Measurements from ENCODE around the gene YEATS2. TPM values are rescaled to one million over a fixed set of nuclear protein-coding genes. Genes with fewer than 3 reads are reported as not detected.

YEATS2 gene
- total and polyA plus RNA-seq, 5 experiments from 2014 or later = 4.3 to 24.3 (median 6.8) TPM

GRCh38 chr3:183837390-183837789 is 139.8 kb downstream of the YEATS2 start:
- POLR2A ChIA-PET = no interaction called here
- H3K4me3 Mint-ChIP-seq = no peak overlapping the region
- no peaks in the 10 kb centered on the region for H3K9me3 Mint-ChIP-seq
- peak overlapping the region in 4 of 10 donors; percentile 11 to 68 (median 17) for H3K27ac Mint-ChIP-seq
- no peaks in the 10 kb centered on the region for H3K27me3 Mint-ChIP-seq
- no peak for ATAC-seq
- H3K4me1 Mint-ChIP-seq = no peaks in the 10 kb centered on the region
- no peak for DNase-seq
- H3K36me3 Mint-ChIP-seq = peaks cover 3 to 80% (median 8%) of the 10 kb centered on the region in 3 donors

- H3K27me3 Mint-ChIP-seq = no peaks in the 10 kb centered on the region
- H3K4me1 Mint-ChIP-seq = no peaks in the 10 kb centered on the region
- H3K4me3 Mint-ChIP-seq = no peak overlapping the region
- ATAC-seq = no peak
- DNase-seq = no peak
- peaks cover 3 to 77% (median 6%) of the 10 kb centered on the region in 3 donors for H3K36me3 Mint-ChIP-seq
- no peaks in the 10 kb centered on the region for H3K9me3 Mint-ChIP-seq
- H3K27ac Mint-ChIP-seq = no peak overlapping the region
- POLR2A ChIA-PET = no interaction called here
Measured at GRCh38 chr3:183837894-183838293, 140.3 kb downstream of the YEATS2 start.

GRCh38 chr3:183839751-183840150 is 142.2 kb downstream of the YEATS2 start:
- Mint-ChIP-seq H3K36me3 (peaks cover 3 to 77% (median 6%) of the 10 kb centered on the region in 3 donors), H3K4me1 (no peaks in the 10 kb centered on the region), H3K4me3 (no peak overlapping the region), H3K27ac (peak overlapping the region in 2 of 10 donors; percentile 6 to 41), H3K9me3 (no peaks in the 10 kb centered on the region), H3K27me3 (no peaks in the 10 kb centered on the region)
- POLR2A ChIA-PET = interaction anchor here (2.1 kb wide), 1 partner anchor 24 kb away, joined by 6 read pairs; no protein-coding TSS in a partner anchor
- ATAC-seq = no peak
- DNase-seq = no peak

- DNase-seq (no peak), ATAC-seq (no peak)
- Mint-ChIP-seq H3K27me3 (no peaks in the 10 kb centered on the region), H3K36me3 (peaks cover 3 to 82% (median 6%) of the 10 kb centered on the region in 3 donors), H3K4me1 (no peaks in the 10 kb centered on the region), H3K27ac (peak overlapping the region in 1 of 10 donors; percentile 31), H3K9me3 (no peaks in the 10 kb centered on the region), H3K4me3 (no peak overlapping the region)
- POLR2A ChIA-PET = no interaction called here
Measured at GRCh38 chr3:183844606-183845005, 147.0 kb downstream of the YEATS2 start.

DNA sequence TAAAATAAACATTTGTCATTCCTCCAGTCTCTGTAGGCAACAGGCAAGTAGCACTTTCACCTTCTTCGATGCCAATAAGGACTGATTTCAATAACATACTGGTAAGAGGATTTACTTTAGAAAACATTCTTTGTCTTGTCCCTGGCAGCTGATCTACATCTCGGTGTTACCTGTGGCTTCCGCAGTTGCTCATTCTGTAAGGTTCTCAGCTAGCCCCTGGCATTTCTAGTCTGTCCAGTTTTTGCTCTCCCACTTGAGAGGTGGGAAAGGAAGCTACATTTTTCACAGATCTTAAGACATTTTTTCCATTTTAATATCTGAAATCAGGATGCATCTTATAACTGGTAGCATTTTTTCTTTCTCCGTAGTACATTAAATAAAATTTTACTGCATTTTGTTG is 147.5 kb downstream of the YEATS2 start:
- no peaks in the 10 kb centered on the region for H3K27me3 Mint-ChIP-seq
- no peak for ATAC-seq
- POLR2A ChIA-PET = no interaction called here
- no peaks in the 10 kb centered on the region for H3K4me1 Mint-ChIP-seq
- no peak overlapping the region for H3K4me3 Mint-ChIP-seq
- H3K36me3 Mint-ChIP-seq = peaks cover 3 to 81% (median 6%) of the 10 kb centered on the region in 3 donors
- H3K9me3 Mint-ChIP-seq = no peaks in the 10 kb centered on the region
- peak overlapping the region in 3 of 10 donors; percentile 53 to 85 (median 69) for H3K27ac Mint-ChIP-seq
- no peak for DNase-seq

- no peaks in the 10 kb centered on the region for H3K9me3 Mint-ChIP-seq
- H3K27me3 Mint-ChIP-seq = no peaks in the 10 kb centered on the region
- H3K27ac Mint-ChIP-seq = peak overlapping the region in 4 of 10 donors; percentile 27 to 85 (median 50)
- DNase-seq (no peak), ATAC-seq (no peak)
- POLR2A ChIA-PET = no interaction called here
- no peaks in the 10 kb centered on the region for H3K4me1 Mint-ChIP-seq
- peaks cover 6 to 84% (median 8%) of the 10 kb centered on the region in 3 donors for H3K36me3 Mint-ChIP-seq
- H3K4me3 Mint-ChIP-seq = no peak overlapping the region
Measured at GRCh38 chr3:183845608-183846288, 148.2 kb downstream of the YEATS2 start.

- peaks cover 0 to 5% (median 2%) of the 10 kb centered on the region in 4 donors for H3K4me1 Mint-ChIP-seq
- H3K9me3 Mint-ChIP-seq = no peaks in the 10 kb centered on the region
- peaks cover 5 to 82% (median 7%) of the 10 kb centered on the region in 3 donors for H3K36me3 Mint-ChIP-seq
- no peak overlapping the region for H3K4me3 Mint-ChIP-seq
- DNase-seq (no peak), ATAC-seq (no peak)
- POLR2A ChIA-PET = no interaction called here
- H3K27me3 Mint-ChIP-seq = no peaks in the 10 kb centered on the region
- H3K27ac Mint-ChIP-seq = no peak overlapping the region
Measured at GRCh38 chr3:183854318-183855035, 156.9 kb downstream of the YEATS2 start.

GRCh38 chr3:183857863-183858262 is 160.3 kb downstream of the YEATS2 start:
- H3K4me1 Mint-ChIP-seq = peaks cover 0 to 5% (median 2%) of the 10 kb centered on the region in 4 donors
- no peak overlapping the region for H3K4me3 Mint-ChIP-seq
- POLR2A ChIA-PET = no interaction called here
- DNase-seq (no peak), ATAC-seq (no peak)
- no peaks in the 10 kb centered on the region for H3K27me3 Mint-ChIP-seq
- H3K9me3 Mint-ChIP-seq = no peaks in the 10 kb centered on the region
- H3K27ac Mint-ChIP-seq = peak overlapping the region in 2 of 10 donors; percentile 12 to 29
- peaks cover 0 to 88% (median 18%) of the 10 kb centered on the region in 3 donors for H3K36me3 Mint-ChIP-seq

Other genes starting within 250 kb of the YEATS2 start
- gene KLHL6, start 142.1 kb upstream of the YEATS2 start, total RNA-seq = 10 to 100 TPM; 58.9 to 59.0 TPM
- 10 to 100 TPM in 2 of 3 donors, 1 to 10 TPM in 1; 7.6 to 20.7 (median 18.6) TPM for gene KLHL6, start 142.1 kb upstream of the YEATS2 start, polyA plus RNA-seq
- gene KLHL24, start 62.2 kb upstream of the YEATS2 start, total RNA-seq = 100 to 1,000 TPM; 107 to 114 TPM
- 10 to 100 TPM; 42.4 to 46.3 (median 44.2) TPM for gene KLHL24, start 62.2 kb upstream of the YEATS2 start, polyA plus RNA-seq
- gene MAP6D1, start 127.8 kb downstream of the YEATS2 start, total RNA-seq = 1 to 10 TPM; 1.0 to 4.9 TPM
- gene MAP6D1, start 127.8 kb downstream of the YEATS2 start, polyA plus RNA-seq = 1 to 10 TPM in 2 of 3 donors, under 1 TPM in 1; 0.58 to 2.9 (median 1.0) TPM
- gene PARL, start 187.1 kb downstream of the YEATS2 start, total RNA-seq = 10 to 100 TPM; 45.3 to 49.0 TPM
- gene PARL, start 187.1 kb downstream of the YEATS2 start, polyA plus RNA-seq = 100 to 1,000 TPM; 108 to 155 (median 129) TPM

Data from naive thymus-derived CD8-positive, alpha-beta T cell (primary cell).